ENCODE data around the gene MCC.

MCC gene

DNA sequence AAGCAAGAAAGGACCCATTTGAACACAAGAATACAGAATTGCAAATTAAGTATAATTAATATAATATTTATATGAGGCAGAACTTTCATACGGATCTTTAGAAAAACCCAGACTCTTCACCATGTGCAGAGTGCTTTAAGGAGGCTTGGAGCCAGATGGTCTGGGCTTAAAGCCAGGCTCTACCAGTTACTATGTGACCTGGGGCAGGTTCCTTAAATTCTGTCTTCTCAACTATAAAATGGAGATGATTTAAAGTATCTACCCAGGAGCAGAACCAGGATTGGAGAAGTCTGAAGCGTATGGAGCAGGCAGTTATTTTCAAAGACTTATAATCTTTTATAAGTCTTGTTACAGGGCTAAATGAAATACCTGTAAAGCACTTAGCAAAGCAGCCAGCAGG is 255.6 kb downstream of the MCC start:
- no peaks in the 10 kb centered on the region for H3K9me3 Mint-ChIP-seq

DNA sequence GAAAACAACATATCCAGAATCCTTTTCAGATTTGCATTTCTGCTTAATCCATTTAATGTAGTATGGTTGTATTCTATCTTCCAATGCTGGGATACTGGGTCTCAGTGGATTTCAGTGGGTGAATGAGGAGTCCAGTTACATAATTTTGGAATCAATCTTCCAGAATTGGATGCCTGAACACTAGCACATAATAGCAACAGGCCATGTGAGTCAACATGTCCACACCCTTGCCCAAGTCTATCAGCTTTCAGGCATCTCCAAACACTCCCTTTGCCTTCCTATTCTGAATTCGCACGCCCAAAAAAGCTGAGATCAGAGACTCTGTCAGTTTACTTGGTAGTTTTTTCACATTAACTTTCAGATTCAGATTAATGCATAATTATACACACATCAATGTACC is 256.0 kb downstream of the MCC start:
- Mint-ChIP-seq H3K9me3 (no peaks in the 10 kb centered on the region), H3K27ac (peak overlapping the region; percentile 71 to 88 (median 82)), H3K27me3 (ENCODE audit: low read depth) (no peaks in the 10 kb centered on the region), H3K4me3 (no peak overlapping the region), H3K36me3 (ENCODE audit: low read depth) (no peaks in the 10 kb centered on the region), H3K4me1 (peaks cover 70% of the 10 kb centered on the region)
- TF ChIP-seq, protein P1, sequence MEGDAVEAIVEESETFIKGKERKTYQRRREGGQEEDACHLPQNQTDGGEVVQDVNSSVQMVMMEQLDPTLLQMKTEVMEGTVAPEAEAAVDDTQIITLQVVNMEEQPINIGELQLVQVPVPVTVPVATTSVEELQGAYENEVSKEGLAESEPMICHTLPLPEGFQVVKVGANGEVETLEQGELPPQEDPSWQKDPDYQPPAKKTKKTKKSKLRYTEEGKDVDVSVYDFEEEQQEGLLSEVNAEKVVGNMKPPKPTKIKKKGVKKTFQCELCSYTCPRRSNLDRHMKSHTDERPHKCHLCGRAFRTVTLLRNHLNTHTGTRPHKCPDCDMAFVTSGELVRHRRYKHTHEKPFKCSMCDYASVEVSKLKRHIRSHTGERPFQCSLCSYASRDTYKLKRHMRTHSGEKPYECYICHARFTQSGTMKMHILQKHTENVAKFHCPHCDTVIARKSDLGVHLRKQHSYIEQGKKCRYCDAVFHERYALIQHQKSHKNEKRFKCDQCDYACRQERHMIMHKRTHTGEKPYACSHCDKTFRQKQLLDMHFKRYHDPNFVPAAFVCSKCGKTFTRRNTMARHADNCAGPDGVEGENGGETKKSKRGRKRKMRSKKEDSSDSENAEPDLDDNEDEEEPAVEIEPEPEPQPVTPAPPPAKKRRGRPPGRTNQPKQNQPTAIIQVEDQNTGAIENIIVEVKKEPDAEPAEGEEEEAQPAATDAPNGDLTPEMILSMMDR (IDR thresholded peaks at IDR 0.05; ENCODE audit: unreplicated experiment in 3 of 3) = no peak

More for the DNA sequence above, 255.6 kb downstream of the MCC start:
- Mint-ChIP-seq H3K27me3 (ENCODE audit: low read depth) (no peaks in the 10 kb centered on the region), H3K4me3 (no peak overlapping the region), H3K27ac (peak overlapping the region in 1 of 3 experiments; percentile 71), H3K4me1 (peaks cover 74% of the 10 kb centered on the region), H3K36me3 (ENCODE audit: low read depth) (no peaks in the 10 kb centered on the region)
- TF ChIP-seq, protein P1 (IDR thresholded peaks at IDR 0.05; ENCODE audit: unreplicated experiment in 3 of 3) = no peak

DNA sequence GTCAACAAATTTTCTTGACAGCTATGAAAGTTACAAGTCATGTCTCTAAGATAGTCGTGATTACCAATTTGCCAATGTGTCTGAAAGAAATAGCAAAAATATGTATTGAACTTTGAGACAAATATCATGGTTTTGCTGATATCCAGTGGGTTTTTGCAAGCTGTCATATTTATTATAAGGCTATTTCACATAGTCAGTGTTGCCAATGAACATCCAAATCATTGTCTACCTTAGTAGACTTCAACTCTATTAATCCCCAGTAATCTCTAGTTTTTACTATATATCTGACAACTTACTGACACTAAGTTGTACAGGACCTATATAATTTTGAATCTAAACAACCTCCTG is 256.6 kb downstream of the MCC start:
- peak overlapping the region; percentile 71 to 88 (median 82) for H3K27ac Mint-ChIP-seq
- no peaks in the 10 kb centered on the region for H3K27me3 Mint-ChIP-seq (ENCODE audit: low read depth)
- peaks cover 69% of the 10 kb centered on the region for H3K4me1 Mint-ChIP-seq
- no peak overlapping the region for H3K4me3 Mint-ChIP-seq
- TF ChIP-seq, protein P1 (IDR thresholded peaks at IDR 0.05; ENCODE audit: unreplicated experiment in 3 of 3) = no peak
- no peaks in the 10 kb centered on the region for H3K9me3 Mint-ChIP-seq
- H3K36me3 Mint-ChIP-seq (ENCODE audit: low read depth) = no peaks in the 10 kb centered on the region

GRCh38 chr5:113230711-113231652 is 257.3 kb downstream of the MCC start:
- Mint-ChIP-seq H3K4me3 (peak overlapping the region in 1 of 3 experiments; percentile 18), H3K4me1 (peaks cover 65% of the 10 kb centered on the region), H3K27ac (peak overlapping the region; percentile 71 to 88 (median 82)), H3K27me3 (ENCODE audit: low read depth) (no peaks in the 10 kb centered on the region), H3K36me3 (ENCODE audit: low read depth) (no peaks in the 10 kb centered on the region), H3K9me3 (no peaks in the 10 kb centered on the region)
- TF ChIP-seq, protein P1 (IDR thresholded peaks at IDR 0.05; ENCODE audit: unreplicated experiment in 3 of 3) = no peak

GRCh38 chr5:113227798-113228197 is 260.5 kb downstream of the MCC start:
- H3K27ac Mint-ChIP-seq = no peak overlapping the region
- H3K4me1 Mint-ChIP-seq = peaks cover 70% of the 10 kb centered on the region
- no peaks in the 10 kb centered on the region for H3K27me3 Mint-ChIP-seq (ENCODE audit: low read depth)
- H3K36me3 Mint-ChIP-seq (ENCODE audit: low read depth) = no peaks in the 10 kb centered on the region
- H3K9me3 Mint-ChIP-seq = no peaks in the 10 kb centered on the region
- H3K4me3 Mint-ChIP-seq = no peak overlapping the region
- TF ChIP-seq, protein P1 (IDR thresholded peaks at IDR 0.05; ENCODE audit: unreplicated experiment in 3 of 3) = no peak

Data from nephron (organoid).